ENCODE data around the gene RNF44. TPM values are rescaled to one million over a fixed set of nuclear protein-coding genes. Genes with fewer than 3 reads are reported as not detected.

The RNF44 gene
- total RNA-seq, 1 donor from 2014 or later: 153 TPM

DNA sequence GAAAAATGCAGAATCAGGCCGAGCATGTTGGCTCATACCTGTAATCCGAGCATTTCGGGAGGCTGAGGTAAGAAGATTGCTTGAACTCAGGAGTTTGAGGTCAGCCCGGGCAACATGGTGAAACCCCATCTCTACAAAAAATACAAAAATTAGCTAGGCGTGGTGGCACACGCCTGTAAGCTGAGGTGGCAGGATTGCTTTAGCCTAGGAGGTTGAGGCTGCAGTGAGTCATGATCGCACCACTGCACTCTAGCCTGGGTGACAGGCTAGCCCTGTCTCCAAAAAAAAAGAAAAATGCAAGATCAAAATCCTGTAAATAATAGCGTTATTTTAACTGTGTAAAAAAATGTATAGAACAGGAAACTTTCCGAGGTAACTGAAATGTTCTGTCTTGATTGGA lies 39.4 kb downstream of the RNF44 start:
- Mint-ChIP-seq H3K27me3 (no peaks in the 10 kb centered on the region), H3K9me3 (ENCODE audit: low read depth) (no peaks in the 10 kb centered on the region), H3K36me3 (ENCODE audit: insufficient read depth) (peaks cover 37% of the 10 kb centered on the region), H3K27ac (no peak overlapping the region), H3K4me3 (ENCODE audit: low read depth) (no peak overlapping the region), H3K4me1 (ENCODE audit: low read depth) (no peaks in the 10 kb centered on the region)
- no peak for DNase-seq (ENCODE audit: low spot score, unreplicated experiment)
- TF ChIP-seq, protein P1, sequence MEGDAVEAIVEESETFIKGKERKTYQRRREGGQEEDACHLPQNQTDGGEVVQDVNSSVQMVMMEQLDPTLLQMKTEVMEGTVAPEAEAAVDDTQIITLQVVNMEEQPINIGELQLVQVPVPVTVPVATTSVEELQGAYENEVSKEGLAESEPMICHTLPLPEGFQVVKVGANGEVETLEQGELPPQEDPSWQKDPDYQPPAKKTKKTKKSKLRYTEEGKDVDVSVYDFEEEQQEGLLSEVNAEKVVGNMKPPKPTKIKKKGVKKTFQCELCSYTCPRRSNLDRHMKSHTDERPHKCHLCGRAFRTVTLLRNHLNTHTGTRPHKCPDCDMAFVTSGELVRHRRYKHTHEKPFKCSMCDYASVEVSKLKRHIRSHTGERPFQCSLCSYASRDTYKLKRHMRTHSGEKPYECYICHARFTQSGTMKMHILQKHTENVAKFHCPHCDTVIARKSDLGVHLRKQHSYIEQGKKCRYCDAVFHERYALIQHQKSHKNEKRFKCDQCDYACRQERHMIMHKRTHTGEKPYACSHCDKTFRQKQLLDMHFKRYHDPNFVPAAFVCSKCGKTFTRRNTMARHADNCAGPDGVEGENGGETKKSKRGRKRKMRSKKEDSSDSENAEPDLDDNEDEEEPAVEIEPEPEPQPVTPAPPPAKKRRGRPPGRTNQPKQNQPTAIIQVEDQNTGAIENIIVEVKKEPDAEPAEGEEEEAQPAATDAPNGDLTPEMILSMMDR (IDR thresholded peaks at IDR 0.05; ENCODE audit: unreplicated experiment): no peak

DNA sequence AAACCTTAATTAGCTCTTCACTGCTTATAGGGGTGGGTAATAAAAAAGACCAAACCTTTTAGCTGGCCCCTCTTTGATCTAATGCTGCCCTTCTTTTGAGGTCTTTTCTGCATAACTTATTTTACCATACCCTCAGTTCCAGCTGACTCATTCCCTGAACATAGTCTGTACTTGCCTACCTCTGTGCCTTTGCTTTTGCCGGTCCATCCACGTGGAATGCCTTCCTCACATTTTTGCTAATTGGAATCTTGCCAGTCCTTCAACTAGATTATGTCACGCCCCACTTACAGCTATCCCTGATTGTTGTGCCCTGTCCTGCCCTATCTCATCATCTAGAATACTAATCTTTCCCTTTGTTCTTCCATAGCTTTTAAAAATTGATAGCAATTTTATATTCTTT lies 44.8 kb downstream of the RNF44 start:
- Mint-ChIP-seq H3K4me1 (ENCODE audit: low read depth) (no peaks in the 10 kb centered on the region), H3K9me3 (ENCODE audit: low read depth) (no peaks in the 10 kb centered on the region), H3K27me3 (no peaks in the 10 kb centered on the region), H3K4me3 (ENCODE audit: low read depth) (no peak overlapping the region), H3K27ac (no peak overlapping the region), H3K36me3 (ENCODE audit: insufficient read depth) (peaks cover 27% of the 10 kb centered on the region)
- DNase-seq (ENCODE audit: low spot score, unreplicated experiment): no peak
- TF ChIP-seq, protein P1 (IDR thresholded peaks at IDR 0.05; ENCODE audit: unreplicated experiment): no peak

DNA sequence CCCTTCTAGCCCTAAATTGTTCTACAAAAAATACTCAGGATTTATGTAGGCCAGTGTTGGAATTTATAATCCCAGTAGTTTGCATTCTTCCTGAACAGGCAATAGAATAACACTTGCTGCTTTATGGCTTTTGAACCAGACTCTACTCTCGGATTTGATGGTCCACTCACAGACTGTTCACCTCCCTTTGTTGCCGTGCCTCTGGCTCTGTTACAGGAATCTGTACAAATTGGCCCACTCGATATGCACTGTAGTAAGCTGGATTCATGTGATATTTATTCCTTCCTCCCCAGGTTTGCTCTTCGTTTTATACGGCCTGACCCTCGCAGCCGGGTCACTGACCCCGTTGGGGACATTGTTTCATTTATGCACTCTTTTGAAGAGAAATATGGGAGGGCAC lies 45.3 kb downstream of the RNF44 start:
- H3K27ac Mint-ChIP-seq: no peak overlapping the region
- peaks cover 26% of the 10 kb centered on the region for H3K36me3 Mint-ChIP-seq (ENCODE audit: insufficient read depth)
- H3K4me3 Mint-ChIP-seq (ENCODE audit: low read depth): no peak overlapping the region
- no peaks in the 10 kb centered on the region for H3K27me3 Mint-ChIP-seq
- TF ChIP-seq, protein P1 (IDR thresholded peaks at IDR 0.05; ENCODE audit: unreplicated experiment): no peak
- peaks cover 1% of the 10 kb centered on the region for H3K4me1 Mint-ChIP-seq (ENCODE audit: low read depth)
- no peaks in the 10 kb centered on the region for H3K9me3 Mint-ChIP-seq (ENCODE audit: low read depth)
- no peak for DNase-seq (ENCODE audit: low spot score, unreplicated experiment)

DNA sequence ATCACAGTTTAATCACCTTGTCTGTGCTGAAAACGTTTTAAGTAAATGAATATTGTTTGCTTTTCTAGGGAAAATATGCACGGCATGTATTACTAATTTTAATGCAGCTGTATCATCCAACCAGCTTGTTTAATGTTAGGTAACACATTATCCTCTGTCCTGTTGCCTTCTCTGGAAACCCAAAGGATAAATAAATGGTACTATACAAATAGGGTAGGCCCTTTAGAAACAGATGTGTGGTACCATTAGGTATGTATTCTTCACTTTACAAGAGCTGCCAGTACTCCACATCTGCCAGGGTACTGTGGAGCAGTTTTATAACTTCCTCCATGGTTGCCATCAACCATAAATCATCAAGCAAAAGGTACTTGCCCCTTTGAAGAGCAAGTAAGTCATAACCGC lies 46.1 kb downstream of the RNF44 start:
- no peak overlapping the region for H3K4me3 Mint-ChIP-seq (ENCODE audit: low read depth)
- no peak overlapping the region for H3K27ac Mint-ChIP-seq
- no peak for DNase-seq (ENCODE audit: low spot score, unreplicated experiment)
- peaks cover 27% of the 10 kb centered on the region for H3K36me3 Mint-ChIP-seq (ENCODE audit: insufficient read depth)
- TF ChIP-seq, protein P1 (IDR thresholded peaks at IDR 0.05; ENCODE audit: unreplicated experiment): no peak
- peaks cover 6% of the 10 kb centered on the region for H3K4me1 Mint-ChIP-seq (ENCODE audit: low read depth)
- H3K9me3 Mint-ChIP-seq (ENCODE audit: low read depth): no peaks in the 10 kb centered on the region
- no peaks in the 10 kb centered on the region for H3K27me3 Mint-ChIP-seq

DNA sequence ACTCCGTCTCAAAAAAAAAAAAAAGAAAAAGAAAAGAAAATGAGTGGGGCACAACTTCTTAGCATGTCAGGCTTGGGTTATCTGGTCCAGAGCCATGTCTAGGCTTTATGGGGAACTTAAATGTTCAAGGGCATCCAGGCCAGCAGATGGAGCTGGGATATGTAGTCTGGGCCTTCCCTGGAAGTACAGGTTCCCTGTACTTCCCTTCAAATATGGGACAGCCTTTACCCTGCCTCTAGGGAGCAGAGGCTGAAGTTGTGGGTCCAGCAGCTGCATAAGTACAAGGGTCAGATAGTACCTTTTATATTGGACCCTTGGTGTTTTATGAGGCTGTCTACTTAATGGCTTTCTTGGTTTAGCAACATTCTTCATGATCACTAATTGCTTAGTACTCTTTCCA lies 46.9 kb downstream of the RNF44 start:
- no peak for DNase-seq (ENCODE audit: low spot score, unreplicated experiment)
- no peaks in the 10 kb centered on the region for H3K9me3 Mint-ChIP-seq (ENCODE audit: low read depth)
- H3K27me3 Mint-ChIP-seq: no peaks in the 10 kb centered on the region
- TF ChIP-seq, protein P1 (IDR thresholded peaks at IDR 0.05; ENCODE audit: unreplicated experiment): no peak
- H3K36me3 Mint-ChIP-seq (ENCODE audit: insufficient read depth): peaks cover 23% of the 10 kb centered on the region
- no peak overlapping the region for H3K4me3 Mint-ChIP-seq (ENCODE audit: low read depth)
- peaks cover 7% of the 10 kb centered on the region for H3K4me1 Mint-ChIP-seq (ENCODE audit: low read depth)
- H3K27ac Mint-ChIP-seq: no peak overlapping the region

All from progenitor cell of endocrine pancreas (in vitro differentiated cells).